Measurements from ENCODE around the gene TRIM63. TPM values are rescaled to one million over a fixed set of nuclear protein-coding genes. Genes with fewer than 3 reads are reported as not detected.

TRIM63 gene
- total RNA-seq, 1 experiment from 2014 or later: not detected

DNA sequence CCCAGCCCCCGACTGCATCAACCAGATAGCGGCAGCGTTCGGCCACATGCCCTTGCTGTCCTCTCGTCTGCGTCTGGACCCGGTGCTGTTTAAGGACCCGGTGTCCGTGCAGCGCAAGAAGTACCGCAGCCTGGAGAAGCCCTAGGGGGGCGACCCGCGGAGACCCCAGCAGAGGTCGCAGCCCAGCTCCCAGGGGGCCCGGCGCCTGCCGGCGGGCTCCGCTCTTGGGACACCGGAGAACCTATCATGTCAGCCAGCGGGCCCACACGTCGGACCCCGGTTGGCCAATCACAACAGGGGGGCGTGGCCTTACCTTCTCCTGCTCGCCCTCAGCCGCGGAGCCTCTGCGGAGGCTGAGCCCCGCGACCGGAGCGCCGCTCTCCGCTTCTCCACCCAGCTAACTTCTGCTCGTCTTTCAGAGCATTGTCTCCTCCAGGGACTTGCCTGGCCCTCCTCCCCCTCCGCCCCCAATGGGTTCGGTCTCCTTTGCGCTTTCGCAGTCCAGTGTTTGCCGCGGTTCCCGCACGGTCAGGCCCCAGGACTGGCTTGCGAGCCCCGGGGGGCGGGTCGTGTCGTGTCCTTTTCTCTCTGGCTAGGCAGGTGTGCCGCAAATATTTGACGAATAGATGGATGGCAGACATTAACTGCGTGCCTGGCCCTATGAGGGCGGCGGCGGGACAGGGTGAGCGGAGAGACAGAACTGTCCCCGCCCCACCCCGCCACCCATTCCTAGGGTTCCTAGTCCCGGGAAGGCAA is 32.0 kb downstream of the TRIM63 start:
- H2AK5ac ChIP-seq (ENCODE audit: insufficient read length, low read length): no peak overlapping the region
- no peak overlapping the region for H2AFZ ChIP-seq (ENCODE audit: low read length)
- peak; percentile 95 for DNase-seq
- Mint-ChIP-seq H3K4me1 (peaks cover 9% of the 10 kb centered on the region in 2 experiments), H3K9me3 (no peaks in the 10 kb centered on the region), H3K27me3 (ENCODE audit: low read depth) (peaks cover 76% of the 10 kb centered on the region), H3K36me3 (ENCODE audit: insufficient read depth in 1 of 3, low read depth in 3 of 3) (no peaks in the 10 kb centered on the region), H3K4me3 (peak overlapping the region; percentile 81 to 88), H3K27ac (no peak overlapping the region)
- no peak overlapping the region for H3K27ac ChIP-seq (ENCODE audit: insufficient read length, low read depth, low read length)
- no peak overlapping the region for H3K4ac ChIP-seq (ENCODE audit: low read depth, low read length)
- H3K4me2 ChIP-seq (ENCODE audit: insufficient read depth, insufficient read length, low read length): peak overlapping the region; percentile 78
- no peak overlapping the region for H4K91ac ChIP-seq (ENCODE audit: insufficient read length, low read depth, low read length)
- H4K8ac ChIP-seq (replicated peaks; ENCODE audit: insufficient read length, low read depth, low read length): no peak overlapping the region
- H3K18ac ChIP-seq (ENCODE audit: insufficient read length, low read depth, low read length): no peak overlapping the region
- H2BK15ac ChIP-seq (ENCODE audit: low read depth, low read length): no peak overlapping the region
- H2BK12ac ChIP-seq (ENCODE audit: insufficient read length, low read depth, low read length): no peak overlapping the region
- H3K79me2 ChIP-seq (ENCODE audit: insufficient read depth, low read length): no peaks in the 10 kb centered on the region
- H3K4me1 ChIP-seq (ENCODE audit: insufficient read depth, low read length): no peaks in the 10 kb centered on the region; the same call in 1 of the 2 replicates
- H3T11ph ChIP-seq (ENCODE audit: low read length): no peak overlapping the region
- no peak overlapping the region for H3K9ac ChIP-seq (ENCODE audit: extremely low read depth, insufficient read length, low read length)
- H3K23ac ChIP-seq (ENCODE audit: insufficient read length, low read depth, low read length): no peak overlapping the region
- WGBS (ENCODE audit: extremely low coverage, insufficient read length, low lambda C conversion rate): no CpG with 5 or more reads among the region's 60 CpGs
- no peaks in the 10 kb centered on the region for H3K79me1 ChIP-seq (ENCODE audit: insufficient read depth, low read depth, low read length, poor library complexity, severe bottlenecking)
- H2BK5ac ChIP-seq (ENCODE audit: insufficient read length, low read length): no peak overlapping the region
- no peak overlapping the region for H3K56ac ChIP-seq (ENCODE audit: insufficient read length, low read depth, low read length)
- H2BK20ac ChIP-seq (ENCODE audit: low read depth, low read length, poor library complexity, severe bottlenecking): no peak overlapping the region
- peaks cover 4% of the 10 kb centered on the region; the same call in 1 of the 2 replicates for H3K27me3 ChIP-seq (ENCODE audit: insufficient read depth, low read length)
- H4K20me1 ChIP-seq (ENCODE audit: control insufficient read depth, insufficient read depth, insufficient read length): no peaks in the 10 kb centered on the region
- no peaks in the 10 kb centered on the region for H3K9me3 ChIP-seq (ENCODE audit: control insufficient read depth, low read depth, low read length)
- H4K5ac ChIP-seq (ENCODE audit: insufficient read length, low read depth, low read length): no peak overlapping the region
- H3K23me2 ChIP-seq (ENCODE audit: insufficient read length, low read depth, low read length, poor library complexity, severe bottlenecking): peaks cover 12% of the 10 kb centered on the region
- H3K14ac ChIP-seq (ENCODE audit: insufficient read depth, low read length): no peak overlapping the region
- no peak; the same call in 2 of the 3 replicates for TF ChIP-seq CTCF (conservative IDR thresholded peaks at IDR 0.05)
- no peak overlapping the region for H2BK120ac ChIP-seq (ENCODE audit: low read depth, low read length, poor library complexity, severe bottlenecking)
